Measurements from ENCODE around the gene EMILIN2.

DNA sequence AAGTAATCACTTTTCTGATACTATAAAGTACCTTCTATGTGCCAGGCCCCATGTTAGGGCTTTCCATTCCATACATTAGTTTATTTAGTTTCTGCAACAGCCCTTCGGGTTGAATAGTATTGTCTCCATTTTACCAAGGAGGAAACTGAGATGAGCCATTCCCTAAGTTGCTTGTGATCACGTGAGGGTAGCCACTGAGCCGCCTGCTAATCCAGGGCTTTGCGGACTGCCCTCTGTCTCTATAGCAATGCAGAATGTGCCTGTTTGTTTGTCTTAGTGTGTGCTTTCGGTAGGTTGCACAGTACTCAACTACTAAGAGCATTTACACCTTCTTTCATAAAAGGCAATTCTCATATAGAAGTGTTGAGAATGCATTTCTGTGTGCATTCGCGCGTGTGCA lies 5.0 kb downstream of the EMILIN2 start:
- TF ChIP-seq, protein P1, sequence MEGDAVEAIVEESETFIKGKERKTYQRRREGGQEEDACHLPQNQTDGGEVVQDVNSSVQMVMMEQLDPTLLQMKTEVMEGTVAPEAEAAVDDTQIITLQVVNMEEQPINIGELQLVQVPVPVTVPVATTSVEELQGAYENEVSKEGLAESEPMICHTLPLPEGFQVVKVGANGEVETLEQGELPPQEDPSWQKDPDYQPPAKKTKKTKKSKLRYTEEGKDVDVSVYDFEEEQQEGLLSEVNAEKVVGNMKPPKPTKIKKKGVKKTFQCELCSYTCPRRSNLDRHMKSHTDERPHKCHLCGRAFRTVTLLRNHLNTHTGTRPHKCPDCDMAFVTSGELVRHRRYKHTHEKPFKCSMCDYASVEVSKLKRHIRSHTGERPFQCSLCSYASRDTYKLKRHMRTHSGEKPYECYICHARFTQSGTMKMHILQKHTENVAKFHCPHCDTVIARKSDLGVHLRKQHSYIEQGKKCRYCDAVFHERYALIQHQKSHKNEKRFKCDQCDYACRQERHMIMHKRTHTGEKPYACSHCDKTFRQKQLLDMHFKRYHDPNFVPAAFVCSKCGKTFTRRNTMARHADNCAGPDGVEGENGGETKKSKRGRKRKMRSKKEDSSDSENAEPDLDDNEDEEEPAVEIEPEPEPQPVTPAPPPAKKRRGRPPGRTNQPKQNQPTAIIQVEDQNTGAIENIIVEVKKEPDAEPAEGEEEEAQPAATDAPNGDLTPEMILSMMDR (IDR thresholded peaks at IDR 0.05; ENCODE audit: poor library complexity) = no peak
- no peak for TF ChIP-seq EZH2phosphoT487 (IDR thresholded peaks at IDR 0.05; ENCODE audit: low read depth, severe bottlenecking, unreplicated experiment)
